ENCODE results near the gene ATG10.
"Not testable (repeated sequence)": the region's sequence is repeated elsewhere in the genome, so short reads cannot be mapped to it uniquely, and the experiment has no call there.

GRCh38 chr5:81954796-81955195, 17.0 kb upstream of the ATG10 start:
- not testable (repeated sequence) for TF ChIP-seq CTCF (conservative IDR thresholded peaks at IDR 0.05; ENCODE audit: low read depth, low read length); EZH2 (IDR thresholded peaks at IDR 0.05; ENCODE audit: low read length, unreplicated experiment); EZH2phosphoT487 (IDR thresholded peaks at IDR 0.05; ENCODE audit: borderline replicate concordance, low read length)
